ENCODE measurements around the gene DNAI4. TPM values are rescaled to one million over a fixed set of nuclear protein-coding genes. Genes with fewer than 3 reads are reported as not detected.

The DNAI4 gene
- total and polyA plus RNA-seq, 2 of the 8 experiments (the other 6 are each of a cell fraction or from before 2014, with no cell fraction given): 0.32 to 2.1 TPM

DNA sequence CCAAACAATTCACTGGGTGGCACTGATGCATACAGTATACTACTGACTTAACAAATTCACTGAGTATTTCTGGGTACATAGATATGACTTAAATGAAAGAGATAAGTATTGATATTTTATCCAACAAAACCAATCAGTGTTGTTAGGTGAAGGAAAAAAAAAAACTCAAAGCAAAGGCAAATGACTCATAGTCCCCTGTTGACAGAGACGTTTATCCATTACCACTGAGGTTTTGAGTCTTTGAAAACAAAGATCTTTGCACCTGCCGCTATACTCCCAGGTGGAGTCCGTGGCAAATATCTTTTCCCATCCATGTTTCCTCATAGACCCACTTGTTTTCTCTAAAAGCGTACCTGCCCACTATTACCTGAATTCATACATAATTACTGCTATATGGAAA lies 154.0 kb downstream of the DNAI4 start:
- Histone ChIP-seq H3K27me3 (replicated peaks in 1 of 4; ENCODE audit: control insufficient read depth in 3 of 4, extremely low read depth in 1 of 4, insufficient read depth in 3 of 4, low read length in 3 of 4) (no peaks in the 10 kb centered on the region), H3K14ac (ENCODE audit: insufficient read length) (no peak overlapping the region), H2BK20ac (ENCODE audit: low read length) (no peak overlapping the region), H3K9ac (replicated peaks in 1 of 4; ENCODE audit: extremely low read depth in 1 of 4, low read depth in 3 of 4, low read length in 3 of 4) (no peak overlapping the region), H4K5ac (ENCODE audit: insufficient read length, low read depth, low read length) (no peak overlapping the region), H3K4me3 (ENCODE audit: extremely low read depth in 1 of 4, insufficient read depth in 2 of 4, low read depth in 3 of 4, low read length in 4 of 4) (no peak overlapping the region), H3K4me2 (ENCODE audit: insufficient read depth in 1 of 2, low read depth in 2 of 2, low read length in 2 of 2) (no peak overlapping the region), H3K9me3 (ENCODE audit: insufficient read depth in 2 of 2, low read depth in 1 of 2, low read length in 1 of 2) (no peaks in the 10 kb centered on the region), H2BK15ac (ENCODE audit: low read length) (no peak overlapping the region), H3K79me1 (ENCODE audit: low read depth, low read length) (no peaks in the 10 kb centered on the region), H2BK120ac (replicated peaks; ENCODE audit: low read depth, low read length) (no peak overlapping the region), H3K27ac (ENCODE audit: low read depth, low read length) (no peak overlapping the region), H3K4me1 (replicated peaks in 1 of 4; ENCODE audit: control insufficient read depth in 3 of 4, insufficient read depth in 4 of 4, low read length in 3 of 4) (no peaks in the 10 kb centered on the region), H2AFZ (ENCODE audit: low read length) (no peak overlapping the region), H4K20me1 (replicated peaks in 1 of 2; ENCODE audit: control insufficient read depth in 1 of 2, insufficient read depth in 2 of 2, low read length in 2 of 2) (no peaks in the 10 kb centered on the region), H2AK5ac (ENCODE audit: low read depth, low read length) (no peak overlapping the region), H4K91ac (replicated peaks; ENCODE audit: insufficient read length, low read length) (no peak overlapping the region), H3K23me2 (ENCODE audit: low read depth, low read length) (no peaks in the 10 kb centered on the region), H4K8ac (ENCODE audit: extremely low read depth, insufficient read depth, low read length) (no peak overlapping the region), H3K4ac (replicated peaks; ENCODE audit: insufficient read length, low read depth, low read length) (no peak overlapping the region), H3K18ac (ENCODE audit: extremely low read depth, low read length) (no peak overlapping the region), H3K23ac (ENCODE audit: insufficient read length) (no peak overlapping the region), H2BK12ac (ENCODE audit: low read depth, low read length) (no peak overlapping the region), H3K36me3 (ENCODE audit: control insufficient read depth in 2 of 4, insufficient read depth in 4 of 4, low read length in 3 of 4) (no peaks in the 10 kb centered on the region), H3K56ac (replicated peaks; ENCODE audit: insufficient read length, low read depth, low read length) (no peak overlapping the region), H2BK5ac (ENCODE audit: low read depth, low read length) (no peak overlapping the region), H3K79me2 (ENCODE audit: control insufficient read depth in 1 of 2, insufficient read depth in 2 of 2, low read length in 2 of 2) (no peaks in the 10 kb centered on the region)
- POLR2A ChIA-PET (ENCODE audit: partially characterized antibody): no interaction called here
- FAIRE-seq (no peak), DNase-seq (ENCODE audit: low read depth in 1 of 2, low spot score in 2 of 2) (no peak)
- TF ChIP-seq CBX5 (IDR thresholded peaks at IDR 0.05; ENCODE audit: low read depth, low read length) (no peak), SIRT6 (IDR thresholded peaks at IDR 0.05; ENCODE audit: low read length) (no peak), HDAC2 (IDR thresholded peaks at IDR 0.05; ENCODE audit: borderline replicate concordance in 1 of 2, low read depth in 2 of 2, low read length in 2 of 2) (no peak), MAFK (IDR thresholded peaks at IDR 0.05; ENCODE audit: low read depth, low read length) (no peak)
- CTCF ChIA-PET (ENCODE audit: partially characterized antibody): no interaction called here
- WGBS, 2 experiments (ENCODE audit: extremely low coverage in 1 of 2, insufficient coverage in 1 of 2, insufficient read length in 1 of 2, insufficient replicate concordance in 2 of 2, low coverage in 1 of 2, low lambda C conversion rate in 2 of 2, missing lambda C conversion rate in 1 of 2): 88% methylated on average over 4 of the region's 4 CpGs; no CpG with 5 or more reads in 1 of the 2 experiments

Data from H1 (cell line).